Cardiac fibroblast (primary cell): ENCODE results near the gene ANKS1B.
A peak's percentile ranks its signal among the peaks of the same experiment; 100 is the strongest.

Source experiments
- DNase-seq, 2 donors: peaks; one replicate each; pipeline versions ENCODE4 v3.0.0 to v3.0.0-alpha.2; 2010; ENCODE audit warnings: low read depth in 2 of 2
- H3K4me3 ChIP-seq, 2 donors: replicated peaks in 1 of 2; 1 replicate in 1 of 2; 2 replicates in 1 of 2; pipeline ENCODE4 v1.5.1; 2011; ENCODE audit warnings: low read depth in 2 of 2, low read length in 2 of 2, mild to moderate bottlenecking in 2 of 2, moderate library complexity in 1 of 2
- CTCF ChIP-seq: IDR thresholded peaks from one replicate; pipeline ENCODE4 v1.5.1; 2011; ENCODE audit warnings: low read depth, mild to moderate bottlenecking, low read length, inconsistent platforms

Gene ANKS1B

GRCh38 chr12:99984271-99985128 is at the start of gene ANKS1B:
TSS of gene ANKS1B (minus strand) at chr12:99984936. CDS start at chr12:99984237, 699 bp downstream.
- no peak for TF ChIP-seq CTCF
- DNase-seq: peak; percentile 29 to 49
- H3K4me3 ChIP-seq: peak within 1 kb of the TSS; percentile 47 to 64

- no peak overlapping the region for H3K4me3 ChIP-seq
- TF ChIP-seq CTCF: no peak
- DNase-seq: no peak
These were observed 47.1 kb upstream of the ANKS1B start for GRCh38 chr12:100031836-100032235.

- no peak overlapping the region for H3K4me3 ChIP-seq
- DNase-seq: peak in 1 of 2 donors; percentile 12
- TF ChIP-seq CTCF: no peak
These were observed 42.9 kb upstream of the ANKS1B start for GRCh38 chr12:100027671-100028070.

GRCh38 chr12:100026241-100026640 is 41.5 kb upstream of the ANKS1B start:
- TF ChIP-seq CTCF: no peak
- no peak overlapping the region for H3K4me3 ChIP-seq
- peak in 1 of 2 donors; percentile 9 for DNase-seq

GRCh38 chr12:100024974-100025555 is 40.3 kb upstream of the ANKS1B start:
- no peak overlapping the region for H3K4me3 ChIP-seq
- peak in 1 of 2 donors; percentile 32 for DNase-seq
- no peak for TF ChIP-seq CTCF

GRCh38 chr12:100020370-100020769 is 35.6 kb upstream of the ANKS1B start:
- peak in 1 of 2 donors; percentile 14 for DNase-seq
- TF ChIP-seq CTCF: no peak
- H3K4me3 ChIP-seq: no peak overlapping the region
